ENCODE data around the gene CD19.

DNA sequence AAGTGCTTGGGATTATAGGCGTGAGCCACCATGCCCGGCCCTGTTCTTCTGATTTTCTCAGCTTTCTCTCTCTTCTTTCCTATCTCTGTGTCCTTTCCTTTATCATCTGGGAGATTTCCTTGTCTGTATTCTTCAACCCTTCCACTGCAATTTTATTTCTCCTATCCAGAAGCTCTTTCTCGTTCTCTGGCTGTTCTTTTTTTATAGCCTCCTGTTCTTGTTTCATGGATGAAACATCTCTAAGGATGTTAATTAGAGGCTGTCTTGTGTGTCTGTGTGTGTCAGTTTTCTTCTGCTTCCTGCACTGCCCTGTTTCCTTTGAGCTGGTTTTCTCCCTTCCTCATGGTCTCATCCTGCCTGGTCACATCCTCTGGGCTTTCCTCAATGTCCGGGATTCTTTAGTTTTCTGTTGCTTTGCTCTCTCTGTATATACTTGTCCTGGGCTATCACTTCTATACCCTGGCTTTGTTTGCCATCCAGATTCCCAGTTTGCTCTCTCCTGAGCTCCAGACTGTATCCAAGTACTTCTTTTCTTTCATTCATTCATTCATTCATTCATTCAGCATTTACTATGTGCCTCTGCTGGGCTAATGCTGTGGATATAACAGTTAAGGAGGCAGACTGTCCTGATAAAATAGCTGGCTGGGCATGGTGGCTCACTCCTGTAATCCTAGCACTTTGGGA is 55.5 kb downstream of the CD19 start:
- TF ChIP-seq, protein P1, sequence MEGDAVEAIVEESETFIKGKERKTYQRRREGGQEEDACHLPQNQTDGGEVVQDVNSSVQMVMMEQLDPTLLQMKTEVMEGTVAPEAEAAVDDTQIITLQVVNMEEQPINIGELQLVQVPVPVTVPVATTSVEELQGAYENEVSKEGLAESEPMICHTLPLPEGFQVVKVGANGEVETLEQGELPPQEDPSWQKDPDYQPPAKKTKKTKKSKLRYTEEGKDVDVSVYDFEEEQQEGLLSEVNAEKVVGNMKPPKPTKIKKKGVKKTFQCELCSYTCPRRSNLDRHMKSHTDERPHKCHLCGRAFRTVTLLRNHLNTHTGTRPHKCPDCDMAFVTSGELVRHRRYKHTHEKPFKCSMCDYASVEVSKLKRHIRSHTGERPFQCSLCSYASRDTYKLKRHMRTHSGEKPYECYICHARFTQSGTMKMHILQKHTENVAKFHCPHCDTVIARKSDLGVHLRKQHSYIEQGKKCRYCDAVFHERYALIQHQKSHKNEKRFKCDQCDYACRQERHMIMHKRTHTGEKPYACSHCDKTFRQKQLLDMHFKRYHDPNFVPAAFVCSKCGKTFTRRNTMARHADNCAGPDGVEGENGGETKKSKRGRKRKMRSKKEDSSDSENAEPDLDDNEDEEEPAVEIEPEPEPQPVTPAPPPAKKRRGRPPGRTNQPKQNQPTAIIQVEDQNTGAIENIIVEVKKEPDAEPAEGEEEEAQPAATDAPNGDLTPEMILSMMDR (IDR thresholded peaks at IDR 0.05), result no peak
- no peak for TF ChIP-seq POLR2A (IDR thresholded peaks at IDR 0.05)
